ENCODE data around the gene KCTD2.

DNA sequence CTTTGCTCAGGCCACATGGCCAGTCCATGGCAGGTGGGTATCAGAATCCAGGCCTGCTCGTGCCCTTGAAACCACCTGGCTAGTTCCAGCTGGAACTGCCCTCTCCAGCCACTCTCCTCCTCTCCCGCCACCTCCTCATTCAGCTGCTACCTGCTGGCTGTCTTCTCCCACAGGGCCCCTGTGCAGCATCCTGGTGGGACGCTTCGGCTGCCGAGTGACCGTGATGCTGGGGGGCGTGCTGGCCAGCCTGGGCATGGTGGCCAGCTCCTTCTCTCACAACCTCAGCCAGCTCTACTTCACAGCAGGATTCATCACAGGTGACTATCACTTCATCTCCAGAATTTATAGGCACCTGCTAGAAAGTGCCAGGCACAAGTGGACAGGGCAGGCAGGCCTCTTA is 50.8 kb downstream of the KCTD2 start:
- no peak for TF ChIP-seq FOXP2 (optimal IDR thresholded peaks at IDR 0.05; ENCODE audit: borderline replicate concordance, extremely low read depth, extremely low read length, insufficient read depth)
- TF ChIP-seq TAF1 (IDR thresholded peaks at IDR 0.05; ENCODE audit: borderline replicate concordance, insufficient read depth, low read length) = no peak
- TF ChIP-seq, protein P1, sequence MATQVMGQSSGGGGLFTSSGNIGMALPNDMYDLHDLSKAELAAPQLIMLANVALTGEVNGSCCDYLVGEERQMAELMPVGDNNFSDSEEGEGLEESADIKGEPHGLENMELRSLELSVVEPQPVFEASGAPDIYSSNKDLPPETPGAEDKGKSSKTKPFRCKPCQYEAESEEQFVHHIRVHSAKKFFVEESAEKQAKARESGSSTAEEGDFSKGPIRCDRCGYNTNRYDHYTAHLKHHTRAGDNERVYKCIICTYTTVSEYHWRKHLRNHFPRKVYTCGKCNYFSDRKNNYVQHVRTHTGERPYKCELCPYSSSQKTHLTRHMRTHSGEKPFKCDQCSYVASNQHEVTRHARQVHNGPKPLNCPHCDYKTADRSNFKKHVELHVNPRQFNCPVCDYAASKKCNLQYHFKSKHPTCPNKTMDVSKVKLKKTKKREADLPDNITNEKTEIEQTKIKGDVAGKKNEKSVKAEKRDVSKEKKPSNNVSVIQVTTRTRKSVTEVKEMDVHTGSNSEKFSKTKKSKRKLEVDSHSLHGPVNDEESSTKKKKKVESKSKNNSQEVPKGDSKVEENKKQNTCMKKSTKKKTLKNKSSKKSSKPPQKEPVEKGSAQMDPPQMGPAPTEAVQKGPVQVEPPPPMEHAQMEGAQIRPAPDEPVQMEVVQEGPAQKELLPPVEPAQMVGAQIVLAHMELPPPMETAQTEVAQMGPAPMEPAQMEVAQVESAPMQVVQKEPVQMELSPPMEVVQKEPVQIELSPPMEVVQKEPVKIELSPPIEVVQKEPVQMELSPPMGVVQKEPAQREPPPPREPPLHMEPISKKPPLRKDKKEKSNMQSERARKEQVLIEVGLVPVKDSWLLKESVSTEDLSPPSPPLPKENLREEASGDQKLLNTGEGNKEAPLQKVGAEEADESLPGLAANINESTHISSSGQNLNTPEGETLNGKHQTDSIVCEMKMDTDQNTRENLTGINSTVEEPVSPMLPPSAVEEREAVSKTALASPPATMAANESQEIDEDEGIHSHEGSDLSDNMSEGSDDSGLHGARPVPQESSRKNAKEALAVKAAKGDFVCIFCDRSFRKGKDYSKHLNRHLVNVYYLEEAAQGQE (IDR thresholded peaks at IDR 0.05; ENCODE audit: insufficient read depth in 1 of 2, low read depth in 2 of 2, low read length in 2 of 2) = no peak
- no peak for TF ChIP-seq POLR2AphosphoS5 (IDR thresholded peaks at IDR 0.05; ENCODE audit: low read depth, low read length)
- no peak for TF ChIP-seq SIN3A (IDR thresholded peaks at IDR 0.05; ENCODE audit: borderline replicate concordance, insufficient read depth, low read length)
